AG08396 (cell line): Measurements from ENCODE around the gene ZBTB16.
A peak's percentile ranks its signal among the peaks of the same experiment; 100 is the strongest.

Experiments used
- DNase-seq: peaks from one replicate; pipeline ENCODE4 v3.0.0; 2012; ENCODE audit warnings: low spot score, mixed read lengths

ZBTB16 gene

DNA sequence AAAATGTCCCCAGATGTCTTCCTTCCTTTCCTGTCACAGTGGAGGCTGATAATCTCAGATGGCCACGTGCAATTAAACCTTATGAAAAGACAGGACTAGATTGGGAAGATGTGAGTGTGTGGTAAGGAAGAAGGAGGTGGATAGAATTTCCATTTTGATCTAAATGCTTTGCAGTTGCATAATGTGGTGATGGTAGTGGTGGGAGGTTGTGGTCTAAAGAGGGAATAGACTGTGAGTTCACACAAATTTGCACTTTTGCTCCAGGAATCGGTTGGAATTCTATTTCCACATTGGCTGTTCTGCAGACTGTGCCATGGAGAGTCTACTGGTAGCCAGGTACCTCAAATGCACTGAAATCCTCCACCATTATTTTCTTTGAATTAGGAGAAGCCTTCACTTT is 93.3 kb downstream of the ZBTB16 start:
- DNase-seq = no peak

- DNase-seq = no peak
Measured at GRCh38 chr11:114153224-114153623, 93.7 kb downstream of the ZBTB16 start.

DNA sequence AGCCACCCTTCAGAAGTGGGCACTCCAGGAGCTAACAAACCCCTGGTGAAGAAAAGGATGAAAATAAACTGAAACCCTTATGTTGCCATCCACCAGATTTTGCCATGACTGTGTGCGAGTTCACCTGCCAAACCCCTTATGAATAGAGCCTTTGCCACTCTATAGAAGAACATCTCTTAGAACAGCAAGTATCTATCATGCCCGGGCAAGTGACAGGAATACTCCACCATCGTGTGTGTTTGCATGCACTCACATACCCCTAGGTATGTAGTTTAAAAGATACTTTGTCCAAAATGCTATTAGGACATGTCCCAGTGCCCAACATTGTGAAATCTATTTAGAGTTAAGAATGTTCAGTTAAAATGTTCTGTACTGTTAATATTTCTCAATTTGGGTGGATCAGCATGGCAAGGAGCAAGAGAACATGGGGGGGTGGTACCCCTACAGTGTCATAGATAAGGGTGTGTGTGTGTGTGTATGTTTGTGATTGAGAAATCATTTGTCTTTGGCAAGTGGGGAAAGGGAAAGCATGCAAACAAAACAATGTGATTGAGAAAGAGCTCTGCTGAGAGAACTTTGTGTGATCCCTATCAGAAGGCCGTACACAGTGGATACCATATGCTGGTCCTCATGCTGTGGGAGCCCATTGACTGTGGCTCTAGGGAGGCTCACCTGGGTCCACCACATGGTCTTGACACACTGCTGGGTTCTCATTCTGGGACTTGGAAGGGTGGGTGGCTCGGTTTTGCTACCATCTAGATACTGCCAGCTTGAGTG is 94.9 kb downstream of the ZBTB16 start:
- no peak for DNase-seq

DNA sequence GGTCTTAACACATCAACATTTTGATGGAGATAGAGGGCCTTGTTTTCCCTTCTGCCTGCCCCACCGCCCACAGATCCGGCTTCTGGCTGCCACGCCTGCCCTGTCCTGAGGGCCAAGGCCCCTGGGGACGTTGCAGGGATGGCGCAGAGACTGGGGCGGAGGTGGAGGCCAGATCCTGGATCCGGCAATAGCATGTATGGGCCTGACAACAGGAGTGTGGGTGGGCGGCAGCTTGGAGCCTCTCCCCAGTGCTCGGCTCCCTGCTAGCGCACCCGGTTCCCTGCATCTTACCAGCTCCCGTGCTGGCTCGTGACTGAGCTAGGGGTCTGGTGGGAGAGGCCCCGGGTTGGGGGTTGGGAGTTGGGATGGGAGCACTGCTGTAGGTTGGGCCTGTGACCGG is 95.6 kb downstream of the ZBTB16 start:
- no peak for DNase-seq

DNA sequence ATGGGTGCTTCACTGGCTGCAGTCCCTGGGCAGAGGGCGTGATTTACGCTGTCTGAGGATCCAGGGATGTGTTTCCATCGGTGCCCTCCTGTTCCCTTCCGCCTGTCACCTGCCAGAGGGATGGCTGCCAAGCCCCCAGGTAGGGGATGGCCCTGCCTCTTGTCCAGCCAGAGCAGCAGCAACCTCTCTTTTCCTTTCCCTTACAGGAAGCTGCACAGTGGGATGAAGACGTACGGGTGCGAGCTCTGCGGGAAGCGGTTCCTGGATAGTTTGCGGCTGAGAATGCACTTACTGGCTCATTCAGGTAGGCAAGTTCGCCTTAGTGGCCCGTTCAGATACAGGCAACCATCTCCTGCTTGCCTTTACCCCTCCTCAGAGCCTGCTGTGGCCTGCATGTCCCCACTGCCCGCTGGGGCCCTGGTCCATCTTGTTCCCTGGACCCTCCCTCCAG is 96.6 kb downstream of the ZBTB16 start:
- DNase-seq = no peak

GRCh38 chr11:114156782-114157181 is 97.3 kb downstream of the ZBTB16 start:
- no peak for DNase-seq

GRCh38 chr11:114157476-114158050 is 98.1 kb downstream of the ZBTB16 start:
- no peak for DNase-seq

- no peak for DNase-seq
Measured at GRCh38 chr11:114158421-114158820, 98.9 kb downstream of the ZBTB16 start.

- DNase-seq = no peak
Measured at GRCh38 chr11:114158886-114159285, 99.4 kb downstream of the ZBTB16 start.

- no peak for DNase-seq
Measured at GRCh38 chr11:114159320-114159719, 99.8 kb downstream of the ZBTB16 start.

GRCh38 chr11:114159802-114160632 is 100.5 kb downstream of the ZBTB16 start:
- DNase-seq = peak; percentile 81

GRCh38 chr11:114160894-114161293 is 101.4 kb downstream of the ZBTB16 start:
- no peak for DNase-seq

- DNase-seq = no peak
Measured at GRCh38 chr11:114161486-114162250, 102.2 kb downstream of the ZBTB16 start.

GRCh38 chr11:114162719-114163123 is 103.2 kb downstream of the ZBTB16 start:
- DNase-seq = peak; percentile 85

DNA sequence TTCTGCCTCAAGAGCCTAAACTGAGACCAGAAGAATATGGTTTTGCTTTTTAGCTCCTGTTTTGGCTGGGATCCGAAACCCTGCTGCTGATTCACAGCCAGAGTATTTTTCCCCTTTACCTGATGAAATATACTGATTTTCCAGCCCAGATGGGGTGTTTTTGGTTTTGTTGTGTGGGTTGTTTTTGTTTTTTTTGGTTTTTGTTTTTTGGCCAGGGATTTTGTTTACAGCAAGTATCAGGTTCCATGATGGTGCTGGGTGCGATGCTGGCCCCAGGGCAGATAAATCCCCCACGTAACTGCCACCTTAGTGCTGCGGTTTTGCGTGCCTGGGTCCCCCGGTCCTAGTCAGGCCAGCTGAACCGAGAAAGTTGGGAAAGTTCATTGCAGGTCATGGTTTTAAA is 103.7 kb downstream of the ZBTB16 start:
- DNase-seq = no peak

- DNase-seq = no peak
Measured at GRCh38 chr11:114163830-114164401, 104.4 kb downstream of the ZBTB16 start.

- DNase-seq = no peak
Measured at GRCh38 chr11:114164546-114164945, 105.0 kb downstream of the ZBTB16 start.

DNA sequence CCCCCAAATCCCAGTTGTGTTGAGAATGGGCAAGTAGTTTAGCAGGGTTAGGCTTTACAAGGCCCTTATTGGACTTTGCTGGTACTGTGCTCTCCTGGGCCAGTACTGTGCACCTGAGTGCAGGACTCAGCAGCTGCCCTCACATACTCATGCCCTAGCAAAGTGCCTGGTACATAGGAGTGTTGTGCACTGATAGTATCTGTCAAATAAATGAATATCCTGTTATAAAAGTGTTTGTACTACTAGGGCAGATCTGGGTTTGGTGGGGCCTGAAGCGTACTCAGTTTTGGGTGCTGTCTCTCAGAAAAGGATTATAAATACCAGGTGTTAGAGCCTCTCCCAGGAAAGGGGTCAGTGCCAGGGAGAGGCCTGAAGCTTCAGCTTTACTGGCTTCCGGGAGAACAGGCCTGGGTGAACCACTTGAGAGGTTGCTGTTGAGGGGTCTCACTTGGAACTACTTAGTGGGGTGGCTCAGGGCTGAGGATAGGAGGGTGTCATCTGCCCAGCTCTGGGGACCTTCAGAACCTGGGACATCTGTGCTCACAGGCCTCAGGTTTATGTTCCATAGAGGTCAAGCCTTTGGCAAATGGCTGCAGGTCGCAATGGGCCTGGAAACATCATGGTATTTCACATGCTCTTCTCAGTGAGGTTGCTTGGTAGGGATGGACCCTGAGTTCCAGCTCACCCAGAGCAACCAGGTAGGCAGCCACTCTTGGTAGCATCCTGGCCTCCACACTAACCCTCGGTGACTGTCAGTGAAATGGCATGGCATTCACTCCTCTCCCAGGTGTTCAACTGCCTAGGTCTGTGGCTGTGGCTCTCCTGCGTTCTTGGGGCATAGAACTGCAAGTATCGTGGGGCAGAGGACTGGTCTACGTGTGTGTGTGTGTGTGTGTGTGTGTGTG is 106.1 kb downstream of the ZBTB16 start:
- no peak for DNase-seq

- no peak for DNase-seq
Measured at GRCh38 chr11:114166362-114166761, 106.9 kb downstream of the ZBTB16 start.

- peak; percentile 43 for DNase-seq
Measured at GRCh38 chr11:114166897-114167323, 107.4 kb downstream of the ZBTB16 start.

DNA sequence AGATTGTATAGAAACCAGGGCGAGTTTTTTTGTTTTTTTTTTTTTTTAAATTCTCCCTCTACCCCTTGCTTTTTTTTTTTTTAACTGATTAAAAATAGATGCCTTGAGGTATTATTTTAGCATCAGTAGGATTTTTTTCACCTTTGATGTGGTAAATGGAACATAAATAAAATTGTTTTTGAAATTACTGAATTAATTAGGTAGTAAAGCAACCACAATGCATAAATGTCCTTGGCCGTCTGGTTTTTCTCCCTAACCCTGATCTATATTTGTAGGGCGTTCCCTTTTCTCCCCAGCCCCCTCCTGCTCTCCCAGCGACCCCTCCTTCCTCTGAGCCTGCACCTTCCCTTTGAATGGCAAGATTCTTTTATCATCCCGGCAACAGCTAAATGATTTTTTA is 107.8 kb downstream of the ZBTB16 start:
- no peak for DNase-seq
